ENCODE measurements around the gene PRMT9.

- TF ChIP-seq EZH2phosphoT487 (IDR thresholded peaks at IDR 0.05; ENCODE audit: insufficient read depth, low read depth) (no peak), EZH2 (IDR thresholded peaks at IDR 0.05; ENCODE audit: insufficient read depth, poor library complexity, severe bottlenecking) (no peak)
Measured at GRCh38 chr4:147640331-147640730, 43.6 kb downstream of the PRMT9 start.
